Measurements from ENCODE around the gene SPTSSA.
A peak's percentile ranks its signal among the peaks of the same experiment; 100 is the strongest.

The SPTSSA gene

GRCh38 chr14:34460841-34461240 is 1.2 kb downstream of the SPTSSA start:
- TF ChIP-seq CTCF (IDR thresholded peaks at IDR 0.05; ENCODE audit: low read depth, low read length, missing control alignments), result no peak
- H3K4me3 ChIP-seq (ENCODE audit: low read depth, low read length), result peak overlapping the region; percentile 87
- DNase-seq (ENCODE audit: low read depth), result peak; percentile 40
- in situ Hi-C loops (cut with HindIII; ENCODE audit: low sequenced_read_pairs), result no loop called here

- in situ Hi-C loops (cut with HindIII; ENCODE audit: low sequenced_read_pairs), result no loop called here
- no peak for TF ChIP-seq CTCF (IDR thresholded peaks at IDR 0.05; ENCODE audit: low read depth, low read length, missing control alignments)
- H3K4me3 ChIP-seq (ENCODE audit: low read depth, low read length), result peak overlapping the region; percentile 87
- DNase-seq (ENCODE audit: low read depth), result no peak
Observed at GRCh38 chr14:34460295-34460694, 1.7 kb downstream of the SPTSSA start.

GRCh38 chr14:34457186-34457585 is 4.9 kb downstream of the SPTSSA start:
- DNase-seq (ENCODE audit: low read depth), result no peak
- in situ Hi-C loops (cut with HindIII; ENCODE audit: low sequenced_read_pairs), result no loop called here
- TF ChIP-seq CTCF (IDR thresholded peaks at IDR 0.05; ENCODE audit: low read depth, low read length, missing control alignments), result no peak

GRCh38 chr14:34453226-34453625 is 8.8 kb downstream of the SPTSSA start:
- no peak for DNase-seq (ENCODE audit: low read depth)
- TF ChIP-seq CTCF (IDR thresholded peaks at IDR 0.05; ENCODE audit: low read depth, low read length, missing control alignments), result no peak
- in situ Hi-C loops (cut with HindIII; ENCODE audit: low sequenced_read_pairs), result loop anchor here (5.0 kb wide), 1 partner anchor 84 kb away; the partner anchor contains the start of gene EAPP
- H3K4me3 ChIP-seq (ENCODE audit: low read depth, low read length), result no peak overlapping the region

More at GRCh38 chr14:34457186-34457585, 4.9 kb downstream of the SPTSSA start:
- H3K4me3 ChIP-seq (ENCODE audit: low read depth, low read length), result no peak overlapping the region

- no peak for DNase-seq (ENCODE audit: low read depth)
- TF ChIP-seq CTCF (IDR thresholded peaks at IDR 0.05; ENCODE audit: low read depth, low read length, missing control alignments), result no peak
- H3K4me3 ChIP-seq (ENCODE audit: low read depth, low read length), result no peak overlapping the region
- in situ Hi-C loops (cut with HindIII; ENCODE audit: low sequenced_read_pairs), result loop anchor here (5.0 kb wide), 1 partner anchor 85 kb away; the partner anchor contains the start of gene EAPP
Observed at GRCh38 chr14:34452258-34452822, 9.7 kb downstream of the SPTSSA start.

GRCh38 chr14:34450958-34451357 is 11.1 kb downstream of the SPTSSA start:
- in situ Hi-C loops (cut with HindIII; ENCODE audit: low sequenced_read_pairs), result loop anchor here (5.0 kb wide), 1 partner anchor 86 kb away; the partner anchor contains the start of gene EAPP
- DNase-seq (ENCODE audit: low read depth), result no peak
- H3K4me3 ChIP-seq (ENCODE audit: low read depth, low read length), result no peak overlapping the region
- no peak for TF ChIP-seq CTCF (IDR thresholded peaks at IDR 0.05; ENCODE audit: low read depth, low read length, missing control alignments)

Measured in astrocyte of the cerebellum (primary cell).